ENCODE data around the gene SYPL2. TPM values are rescaled to one million over a fixed set of nuclear protein-coding genes. Genes with fewer than 3 reads are reported as not detected.

SYPL2 gene
- total and polyA plus RNA-seq, 4 donors, result 0.14 to 4.7 (median 3.7) TPM

DNA sequence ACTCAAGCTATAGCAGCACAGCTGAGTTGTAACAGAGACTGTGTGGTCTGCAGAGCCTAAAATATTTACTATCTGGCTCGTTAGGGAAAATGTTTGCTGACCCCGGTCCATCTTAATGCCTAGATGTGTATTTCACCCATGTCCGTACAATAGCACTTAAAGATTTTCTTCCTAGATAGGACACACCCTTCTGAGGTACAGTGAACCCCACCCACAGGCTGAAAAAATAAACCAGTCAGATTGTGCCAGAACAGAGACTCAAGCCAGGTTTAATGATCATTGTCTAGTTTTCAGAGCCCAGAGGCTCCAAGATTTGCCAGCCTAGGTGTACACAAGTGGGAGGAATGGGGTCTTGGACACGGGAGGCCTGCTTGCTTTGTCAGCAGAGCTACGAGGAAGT, 37.6 kb downstream of the SYPL2 start:
- H3K27ac ChIP-seq (ENCODE audit: low read depth in 1 of 2, low read length in 2 of 2), result no peak overlapping the region
- peaks cover 0 to 2% (median 0%) of the 10 kb centered on the region in 4 donors for H3K36me3 ChIP-seq (ENCODE audit: control insufficient read depth in 4 of 4, insufficient read depth in 3 of 4, low read depth in 1 of 4, low read length in 3 of 4)
- peaks cover 0 to 6% (median 3%) of the 10 kb centered on the region in 4 donors for H3K4me1 ChIP-seq (ENCODE audit: control insufficient read depth in 4 of 4, insufficient read depth in 4 of 4, low read length in 3 of 4)
- H3K9me3 ChIP-seq (ENCODE audit: control insufficient read depth in 4 of 4, low read length in 3 of 4), result no peaks in the 10 kb centered on the region
- H3K27me3 ChIP-seq (ENCODE audit: control insufficient read depth in 4 of 4, insufficient read depth in 4 of 4, low read length in 3 of 4), result no peaks in the 10 kb centered on the region
- no peak overlapping the region for H3K4me3 ChIP-seq (ENCODE audit: low read depth in 1 of 3, low read length in 3 of 3)
- TF ChIP-seq, protein P1, sequence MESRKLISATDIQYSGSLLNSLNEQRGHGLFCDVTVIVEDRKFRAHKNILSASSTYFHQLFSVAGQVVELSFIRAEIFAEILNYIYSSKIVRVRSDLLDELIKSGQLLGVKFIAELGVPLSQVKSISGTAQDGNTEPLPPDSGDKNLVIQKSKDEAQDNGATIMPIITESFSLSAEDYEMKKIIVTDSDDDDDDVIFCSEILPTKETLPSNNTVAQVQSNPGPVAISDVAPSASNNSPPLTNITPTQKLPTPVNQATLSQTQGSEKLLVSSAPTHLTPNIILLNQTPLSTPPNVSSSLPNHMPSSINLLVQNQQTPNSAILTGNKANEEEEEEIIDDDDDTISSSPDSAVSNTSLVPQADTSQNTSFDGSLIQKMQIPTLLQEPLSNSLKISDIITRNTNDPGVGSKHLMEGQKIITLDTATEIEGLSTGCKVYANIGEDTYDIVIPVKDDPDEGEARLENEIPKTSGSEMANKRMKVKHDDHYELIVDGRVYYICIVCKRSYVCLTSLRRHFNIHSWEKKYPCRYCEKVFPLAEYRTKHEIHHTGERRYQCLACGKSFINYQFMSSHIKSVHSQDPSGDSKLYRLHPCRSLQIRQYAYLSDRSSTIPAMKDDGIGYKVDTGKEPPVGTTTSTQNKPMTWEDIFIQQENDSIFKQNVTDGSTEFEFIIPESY (IDR thresholded peaks at IDR 0.05), result no peak
- TF ChIP-seq CTCF (IDR thresholded peaks at IDR 0.05; ENCODE audit: low read depth, low read length, missing input control) (no peak), EGR1 (IDR thresholded peaks at IDR 0.05; ENCODE audit: low read depth in 2 of 2) (no peak), FOXA1 (IDR thresholded peaks at IDR 0.05) (no peak), FOXA2 (IDR thresholded peaks at IDR 0.05) (no peak), RAD21 (IDR thresholded peaks at IDR 0.05) (no peak), SP1 (IDR thresholded peaks at IDR 0.05) (no peak), YY1 (IDR thresholded peaks at IDR 0.05) (no peak), GABPA (IDR thresholded peaks at IDR 0.05 in 1 of 2, conservative IDR thresholded peaks at IDR 0.05 in 1 of 2) (no peak), RXRA (IDR thresholded peaks at IDR 0.05) (no peak), JUND (IDR thresholded peaks at IDR 0.05) (no peak), MAX (IDR thresholded peaks at IDR 0.05) (no peak), HNF4A (conservative IDR thresholded peaks at IDR 0.05) (no peak), HNF4G (IDR thresholded peaks at IDR 0.05) (no peak), TAF1 (conservative IDR thresholded peaks at IDR 0.05) (no peak), NR2F2 (IDR thresholded peaks at IDR 0.05) (no peak)
- TF ChIP-seq, protein P2, sequence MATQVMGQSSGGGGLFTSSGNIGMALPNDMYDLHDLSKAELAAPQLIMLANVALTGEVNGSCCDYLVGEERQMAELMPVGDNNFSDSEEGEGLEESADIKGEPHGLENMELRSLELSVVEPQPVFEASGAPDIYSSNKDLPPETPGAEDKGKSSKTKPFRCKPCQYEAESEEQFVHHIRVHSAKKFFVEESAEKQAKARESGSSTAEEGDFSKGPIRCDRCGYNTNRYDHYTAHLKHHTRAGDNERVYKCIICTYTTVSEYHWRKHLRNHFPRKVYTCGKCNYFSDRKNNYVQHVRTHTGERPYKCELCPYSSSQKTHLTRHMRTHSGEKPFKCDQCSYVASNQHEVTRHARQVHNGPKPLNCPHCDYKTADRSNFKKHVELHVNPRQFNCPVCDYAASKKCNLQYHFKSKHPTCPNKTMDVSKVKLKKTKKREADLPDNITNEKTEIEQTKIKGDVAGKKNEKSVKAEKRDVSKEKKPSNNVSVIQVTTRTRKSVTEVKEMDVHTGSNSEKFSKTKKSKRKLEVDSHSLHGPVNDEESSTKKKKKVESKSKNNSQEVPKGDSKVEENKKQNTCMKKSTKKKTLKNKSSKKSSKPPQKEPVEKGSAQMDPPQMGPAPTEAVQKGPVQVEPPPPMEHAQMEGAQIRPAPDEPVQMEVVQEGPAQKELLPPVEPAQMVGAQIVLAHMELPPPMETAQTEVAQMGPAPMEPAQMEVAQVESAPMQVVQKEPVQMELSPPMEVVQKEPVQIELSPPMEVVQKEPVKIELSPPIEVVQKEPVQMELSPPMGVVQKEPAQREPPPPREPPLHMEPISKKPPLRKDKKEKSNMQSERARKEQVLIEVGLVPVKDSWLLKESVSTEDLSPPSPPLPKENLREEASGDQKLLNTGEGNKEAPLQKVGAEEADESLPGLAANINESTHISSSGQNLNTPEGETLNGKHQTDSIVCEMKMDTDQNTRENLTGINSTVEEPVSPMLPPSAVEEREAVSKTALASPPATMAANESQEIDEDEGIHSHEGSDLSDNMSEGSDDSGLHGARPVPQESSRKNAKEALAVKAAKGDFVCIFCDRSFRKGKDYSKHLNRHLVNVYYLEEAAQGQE (IDR thresholded peaks at IDR 0.05), result no peak
- TF ChIP-seq, protein P3, sequence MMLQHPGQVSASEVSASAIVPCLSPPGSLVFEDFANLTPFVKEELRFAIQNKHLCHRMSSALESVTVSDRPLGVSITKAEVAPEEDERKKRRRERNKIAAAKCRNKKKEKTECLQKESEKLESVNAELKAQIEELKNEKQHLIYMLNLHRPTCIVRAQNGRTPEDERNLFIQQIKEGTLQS (IDR thresholded peaks at IDR 0.05), result no peak
- H3K9ac ChIP-seq (ENCODE audit: low read depth in 1 of 2, low read length in 2 of 2), result no peak overlapping the region
- 77% methylated on average over 5 of the region's 5 CpGs for WGBS
- no peak for DNase-seq (ENCODE audit: low spot score)
